RPMI8226 (cell line): Measurements from ENCODE around the gene LMNTD2.
"Not testable (repeated sequence)": the region's sequence is repeated elsewhere in the genome, so short reads cannot be mapped to it uniquely, and the experiment has no call there.

ENCODE experiments used
- DNase-seq: peaks from one replicate; pipeline ENCODE4 v3.0.0-alpha.2; 2015

LMNTD2 gene

GRCh38 chr11:586376-587316, 26.1 kb upstream of the LMNTD2 start:
- DNase-seq, result no peak

GRCh38 chr11:584287-584686, 23.7 kb upstream of the LMNTD2 start:
- no peak for DNase-seq

GRCh38 chr11:581752-582151, 21.2 kb upstream of the LMNTD2 start:
- no peak for DNase-seq

GRCh38 chr11:581342-581741, 20.8 kb upstream of the LMNTD2 start:
- no peak for DNase-seq

GRCh38 chr11:579830-580601, 19.5 kb upstream of the LMNTD2 start:
- no peak for DNase-seq

- no peak for DNase-seq
These were observed 17.9 kb upstream of the LMNTD2 start for GRCh38 chr11:578276-579035.

- DNase-seq, result no peak
These were observed 17.0 kb upstream of the LMNTD2 start for GRCh38 chr11:577611-577894.

GRCh38 chr11:576811-577610, 16.5 kb upstream of the LMNTD2 start:
- no peak for DNase-seq

GRCh38 chr11:575996-576768, 15.6 kb upstream of the LMNTD2 start, which contains the start of gene PHRF1:
Gene PHRF1 (plus strand): TSS chr11:576470. CDS start chr11:581513, 5,043 bp downstream.
- peak; percentile 91 for DNase-seq

GRCh38 chr11:575313-575995, 14.9 kb upstream of the LMNTD2 start:
- peak; percentile 80 for DNase-seq

GRCh38 chr11:574632-575312, 14.2 kb upstream of the LMNTD2 start:
- DNase-seq, result no peak

GRCh38 chr11:574031-574570, 13.6 kb upstream of the LMNTD2 start:
- not testable (repeated sequence) for DNase-seq

GRCh38 chr11:573146-573759, 12.7 kb upstream of the LMNTD2 start:
- DNase-seq, result no peak

GRCh38 chr11:571802-572185, 11.3 kb upstream of the LMNTD2 start:
- DNase-seq, result no peak

GRCh38 chr11:569158-569885, 8.8 kb upstream of the LMNTD2 start:
- no peak for DNase-seq

- DNase-seq, result peak; percentile 93
These were observed 8.0 kb upstream of the LMNTD2 start for GRCh38 chr11:568306-569157.

- no peak for DNase-seq
These were observed 7.2 kb upstream of the LMNTD2 start for GRCh38 chr11:567629-568292.
